ENCODE data around the gene PTGIS. TPM values are rescaled to one million over a fixed set of nuclear protein-coding genes. Genes with fewer than 3 reads are reported as not detected.
"Not testable (repeated sequence)": the region's sequence is repeated elsewhere in the genome, so short reads cannot be mapped to it uniquely, and the experiment has no call there.

Gene PTGIS
- total RNA-seq, result 37.6 TPM
- long read RNA-seq, partial matches to known transcripts, result 3 of 10 reads
- long read RNA-seq, other reads (novel, unspliced or antisense), result 7 of 10 reads

- intact Hi-C loops (cut with DNase I), result loop anchor here (2.0 kb wide), 1 partner anchor 21 kb away; no protein-coding TSS in a partner anchor
- DNase-seq (ENCODE audit: low spot score), result peak; percentile 60
Measured at GRCh38 chr20:49567421-49568277, at the start of gene PTGIS. Gene PTGIS, minus strand, starts transcription at chr20:49568137. Its CDS starts 21 bp downstream, at chr20:49568116.

GRCh38 chr20:49617394-49617793, 49.5 kb upstream of the PTGIS start:
- intact Hi-C loops (cut with DNase I), result not testable (repeated sequence)

GRCh38 chr20:49616154-49617007, 48.4 kb upstream of the PTGIS start:
- intact Hi-C loops (cut with DNase I), result no loop called here
- DNase-seq (ENCODE audit: low spot score), result no peak

More at GRCh38 chr20:49617394-49617793, 49.5 kb upstream of the PTGIS start:
- not testable (repeated sequence) for DNase-seq (ENCODE audit: low spot score)

- no peak for DNase-seq (ENCODE audit: low spot score)
- intact Hi-C loops (cut with DNase I), result no loop called here
Measured at GRCh38 chr20:49615401-49616153, 47.6 kb upstream of the PTGIS start.

- intact Hi-C loops (cut with DNase I); DNase-seq (ENCODE audit: low spot score): not testable (repeated sequence)
Measured at GRCh38 chr20:49615051-49615400, 47.1 kb upstream of the PTGIS start.

- intact Hi-C loops (cut with DNase I), result loop anchor here (5.0 kb wide), 3 partner anchors 208 to 313 kb away; no protein-coding TSS in a partner anchor
- no peak for DNase-seq (ENCODE audit: low spot score)
Measured at GRCh38 chr20:49614338-49615050, 46.6 kb upstream of the PTGIS start.

- DNase-seq (ENCODE audit: low spot score), result no peak
- intact Hi-C loops (cut with DNase I), result loop anchor here (5.0 kb wide), 3 partner anchors 210 to 315 kb away; no protein-coding TSS in a partner anchor
Measured at GRCh38 chr20:49612127-49612738, 44.3 kb upstream of the PTGIS start.

- DNase-seq (ENCODE audit: low spot score), result not testable (repeated sequence)
- intact Hi-C loops (cut with DNase I), result loop anchor here (2.0 to 5.0 kb wide), 4 partner anchors 211 to 316 kb away; no protein-coding TSS in a partner anchor
Measured at GRCh38 chr20:49611539-49612126, 43.7 kb upstream of the PTGIS start.

- DNase-seq (ENCODE audit: low spot score), result peak; percentile 92
- intact Hi-C loops (cut with DNase I), result loop anchor here (2.0 to 5.0 kb wide), 4 partner anchors 211 to 316 kb away; no protein-coding TSS in a partner anchor
Measured at GRCh38 chr20:49610691-49611538, 43.0 kb upstream of the PTGIS start.

GRCh38 chr20:49608752-49609670, 41.1 kb upstream of the PTGIS start:
- DNase-seq (ENCODE audit: low spot score), result peak; percentile 90
- intact Hi-C loops (cut with DNase I), result loop anchor here (2.0 to 5.0 kb wide), 2 partner anchors 66 to 277 kb away; no protein-coding TSS in a partner anchor

GRCh38 chr20:49607568-49607967, 39.6 kb upstream of the PTGIS start:
- intact Hi-C loops (cut with DNase I), result loop anchor here (5.0 kb wide), 1 partner anchor 275 kb away; no protein-coding TSS in a partner anchor
- no peak for DNase-seq (ENCODE audit: low spot score)

GRCh38 chr20:49603209-49603627, 35.3 kb upstream of the PTGIS start:
- intact Hi-C loops (cut with DNase I), result no loop called here
- no peak for DNase-seq (ENCODE audit: low spot score)

GRCh38 chr20:49602345-49603208, 34.6 kb upstream of the PTGIS start:
- DNase-seq (ENCODE audit: low spot score), result no peak
- intact Hi-C loops (cut with DNase I), result no loop called here

GRCh38 chr20:49601153-49601924, 33.4 kb upstream of the PTGIS start:
- intact Hi-C loops (cut with DNase I), result no loop called here
- no peak for DNase-seq (ENCODE audit: low spot score)

Data from cardiac septum (tissue), 1 donor.